Stimulated activated CD8-positive, alpha-beta memory T cell treated with anti-CD3 and anti-CD28 coated beads, Interleukin-12 subunit alpha, Interleukin-12 subunit beta, amount 100 ng/mL, for 24 hours (primary cell): ENCODE results near the gene TMEM176B.

Source experiments
- DNase-seq: peaks from one replicate; pipeline ENCODE4 v3.0.0-alpha.2; 2020; ENCODE audit errors: extremely low read depth

TMEM176B gene

GRCh38 chr7:150799741-150800580, at the start of gene TMEM176B:
Gene TMEM176B, minus strand, starts transcription at chr7:150800364. Its CDS starts 3,795 bp downstream, at chr7:150796569.
- DNase-seq: no peak

GRCh38 chr7:150849204-150849775, 49.1 kb upstream of the TMEM176B start:
- DNase-seq: no peak

- no peak for DNase-seq
Measured at GRCh38 chr7:150848561-150849115, 48.5 kb upstream of the TMEM176B start.

GRCh38 chr7:150848111-150848510, 47.9 kb upstream of the TMEM176B start:
- DNase-seq: no peak

GRCh38 chr7:150847536-150847935, 47.4 kb upstream of the TMEM176B start:
- no peak for DNase-seq

- no peak for DNase-seq
Measured at GRCh38 chr7:150846291-150847115, 46.3 kb upstream of the TMEM176B start.

- DNase-seq: no peak
Measured at GRCh38 chr7:150845421-150845861, 45.3 kb upstream of the TMEM176B start.

- no peak for DNase-seq
Measured at GRCh38 chr7:150842716-150843115, 42.6 kb upstream of the TMEM176B start.

GRCh38 chr7:150842018-150842417, 41.9 kb upstream of the TMEM176B start:
- no peak for DNase-seq

GRCh38 chr7:150838965-150839650, 38.9 kb upstream of the TMEM176B start:
- no peak for DNase-seq

- no peak for DNase-seq
Measured at GRCh38 chr7:150835702-150836280, 35.6 kb upstream of the TMEM176B start.

GRCh38 chr7:150835019-150835418, 34.9 kb upstream of the TMEM176B start:
- DNase-seq: no peak

GRCh38 chr7:150831851-150832250, 31.7 kb upstream of the TMEM176B start:
- no peak for DNase-seq

- no peak for DNase-seq
Measured at GRCh38 chr7:150830937-150831336, 30.8 kb upstream of the TMEM176B start.

- no peak for DNase-seq
Measured at GRCh38 chr7:150829426-150829825, 29.3 kb upstream of the TMEM176B start.

GRCh38 chr7:150828384-150828783, 28.2 kb upstream of the TMEM176B start:
- DNase-seq: no peak

GRCh38 chr7:150826061-150826849, 26.1 kb upstream of the TMEM176B start:
- no peak for DNase-seq

GRCh38 chr7:150824379-150825177, 24.4 kb upstream of the TMEM176B start:
- no peak for DNase-seq

- DNase-seq: no peak
Measured at GRCh38 chr7:150823484-150824126, 23.4 kb upstream of the TMEM176B start.
